Placental pericyte (primary cell): ENCODE data around the gene CMA1. TPM values are rescaled to one million over a fixed set of nuclear protein-coding genes. Genes with fewer than 3 reads are reported as not detected.

Source experiments
- total RNA-seq: library from RNA; depleted of rRNA; stranded (reverse); fragments of >200 nt; gene quantifications from 2 replicates; pipeline ENCODE4 v1.2.3, GENCODE V29; 2012

Gene CMA1, protein sequence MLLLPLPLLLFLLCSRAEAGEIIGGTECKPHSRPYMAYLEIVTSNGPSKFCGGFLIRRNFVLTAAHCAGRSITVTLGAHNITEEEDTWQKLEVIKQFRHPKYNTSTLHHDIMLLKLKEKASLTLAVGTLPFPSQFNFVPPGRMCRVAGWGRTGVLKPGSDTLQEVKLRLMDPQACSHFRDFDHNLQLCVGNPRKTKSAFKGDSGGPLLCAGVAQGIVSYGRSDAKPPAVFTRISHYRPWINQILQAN
- not detected in 2 replicates for total RNA-seq

DNA sequence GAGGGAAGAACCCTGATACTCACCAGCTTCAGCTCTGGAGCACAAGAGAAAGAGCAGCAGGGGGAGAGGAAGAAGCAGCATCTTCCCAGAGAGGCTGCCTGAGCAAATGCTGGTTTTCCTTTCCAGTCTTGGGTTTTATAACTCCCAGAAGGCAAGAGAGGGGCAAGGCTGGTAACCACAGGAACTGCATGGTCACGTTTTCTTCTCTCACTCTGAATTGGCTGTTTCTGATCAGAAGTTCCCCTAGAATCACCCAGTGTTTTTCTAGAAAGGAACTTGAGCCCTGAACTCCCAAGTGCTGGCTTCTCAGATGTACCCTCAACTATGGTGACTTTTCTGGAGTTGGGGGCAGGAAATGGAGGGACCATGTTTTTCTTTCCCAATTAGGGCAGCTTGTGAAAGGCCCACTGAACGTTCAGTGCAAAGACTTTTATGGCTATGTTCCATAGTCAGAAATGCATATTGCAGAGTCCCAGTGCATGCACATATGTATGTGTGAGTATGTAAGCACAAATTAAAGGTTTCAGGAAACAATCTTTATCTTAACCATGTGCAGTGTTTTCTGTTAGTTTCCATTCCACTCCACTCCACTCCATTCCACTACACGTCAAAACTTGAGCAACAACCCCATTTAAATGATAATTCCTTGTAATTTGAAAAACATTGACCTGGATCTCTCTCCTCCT lies at the start of gene CMA1:
Gene CMA1 (minus strand): TSS at position 111 of the 686 bp plus-strand sequence. CDS start 30 bp downstream, at position 81.

Other genes starting within 250 kb of the CMA1 start
- 1.5 and 3.4 TPM in 2 replicates for gene TGM1, start 245.1 kb downstream of the CMA1 start, total RNA-seq
- gene RABGGTA, start 236.7 kb downstream of the CMA1 start, total RNA-seq = 37.9 and 45.2 TPM in 2 replicates
- 12.7 and 23.0 TPM in 2 replicates for gene DHRS1, start 208.5 kb downstream of the CMA1 start, total RNA-seq
- 15.5 and 39.7 TPM in 2 replicates for gene NOP9, start 208.4 kb downstream of the CMA1 start, total RNA-seq
- gene CIDEB, start 200.3 kb downstream of the CMA1 start, total RNA-seq = 0.22 and 1.0 TPM in 2 replicates
- gene LTB4R2, start 198.1 kb downstream of the CMA1 start, total RNA-seq = 5.6 and 7.7 TPM in 2 replicates
- gene LTB4R, start 196.8 kb downstream of the CMA1 start, total RNA-seq = 0.88 and 1.0 TPM in 2 replicates
- gene ADCY4, start 173.2 kb downstream of the CMA1 start, total RNA-seq = 0.66 and 3.1 TPM in 2 replicates
- not detected in 2 replicates for gene RIPK3, start 168.3 kb downstream of the CMA1 start, total RNA-seq
- 35.7 and 57.7 TPM in 2 replicates for gene NFATC4, start 140.1 kb downstream of the CMA1 start, total RNA-seq
- gene NYNRIN, start 109.3 kb downstream of the CMA1 start, total RNA-seq = 1.6 and 4.2 TPM in 2 replicates
- 1.3 and 5.0 TPM in 2 replicates for gene CBLN3, start 78.6 kb downstream of the CMA1 start, total RNA-seq
- gene KHNYN, start 78.3 kb downstream of the CMA1 start, total RNA-seq = 68.7 and 71.7 TPM in 2 replicates
- gene SDR39U1, start 65.5 kb downstream of the CMA1 start, total RNA-seq = 14.5 and 19.7 TPM in 2 replicates
- not detected in 2 replicates for gene CTSG, start 68.0 kb upstream of the CMA1 start, total RNA-seq
- not detected in 2 replicates for gene GZMH, start 101.4 kb upstream of the CMA1 start, total RNA-seq
- gene GZMB, start 125.9 kb upstream of the CMA1 start, total RNA-seq = not detected in 2 replicates